SU-DHL-6 (cell line): ENCODE data around the gene ZCCHC4.

Experiments used
- H2AFZ ChIP-seq: fragments of 200-600 bp; sonication (generic); 2 replicates; pipeline ENCODE4 v1.6.1; 2014; ENCODE audit warnings: low read depth, mild to moderate bottlenecking, moderate library complexity, mixed read lengths, antibody characterized with exemption, low read length; ENCODE audit not compliant: severe bottlenecking
- H3F3A ChIP-seq: fragments of 200-600 bp; shearing (Covaris generic); 2 replicates; pipeline ENCODE4 v1.6.0; 2016; ENCODE audit warnings: antibody characterized with exemption, mild to moderate bottlenecking; ENCODE audit not compliant: insufficient read depth
- H3K27ac ChIP-seq: fragments of 200-600 bp; sonication (generic); 2 replicates; pipeline ENCODE4 v1.5.1; 2016; ENCODE audit warnings: low read depth, mild to moderate bottlenecking, low read length, moderate library complexity, mixed read lengths
- H3K27me3 ChIP-seq: fragments of 200-600 bp; sonication (generic), shearing (Covaris generic); 2 replicates; pipeline ENCODE4 v1.6.0; 2014; ENCODE audit warnings: mild to moderate bottlenecking, low read length
- H3K36me3 ChIP-seq: fragments of 200-600 bp; sonication (generic); 2 replicates; pipeline ENCODE4 v1.6.1; 2014; ENCODE audit warnings: mild to moderate bottlenecking, low read length, mixed read lengths
- H3K4me2 ChIP-seq: fragments of 300-600, 200-600 bp; shearing (Covaris generic), sonication (generic); 2 replicates; pipeline ENCODE4 v1.6.0; 2014; ENCODE audit warnings: low read length, low read depth, mild to moderate bottlenecking; ENCODE audit not compliant: poor library complexity, severe bottlenecking
- H3K4me3 ChIP-seq: fragments of 200-600 bp; sonication (generic); 2 replicates; pipeline ENCODE4 v1.5.1; 2014; ENCODE audit warnings: antibody characterized with exemption, low read length, mild to moderate bottlenecking, mixed read lengths; ENCODE audit not compliant: insufficient read depth, poor library complexity, severe bottlenecking
- H3K79me2 ChIP-seq: fragments of 200-600 bp; sonication (generic); 2 replicates; pipeline ENCODE4 v1.6.1; 2014; ENCODE audit warnings: mild to moderate bottlenecking, low read length, moderate library complexity; ENCODE audit not compliant: insufficient read depth
- H3K9ac ChIP-seq: fragments of 200-600 bp; sonication (generic); 2 replicates; pipeline ENCODE4 v1.7.0; 2014; ENCODE audit warnings: mild to moderate bottlenecking, low read length
- H3K9me2 ChIP-seq: fragments of 200-600 bp; sonication (generic); replicated peaks from 2 replicates; pipeline ENCODE4 v1.6.1; 2014; ENCODE audit warnings: low read length; ENCODE audit not compliant: insufficient read depth
- H3K9me3 ChIP-seq: fragments of 200-600 bp; sonication (generic); 2 replicates; pipeline ENCODE4 v1.6.1; 2014; ENCODE audit warnings: low read length, mixed read lengths; ENCODE audit not compliant: insufficient read depth
- H4K20me1 ChIP-seq: fragments of 200-600 bp; sonication (generic); 2 replicates; pipeline ENCODE4 v1.6.1; 2014; ENCODE audit warnings: low read depth, mild to moderate bottlenecking, antibody characterized with exemption, low read length, moderate library complexity, mixed read lengths
- EZH2phosphoT487 ChIP-seq: fragments of 200-600 bp; sonication (generic), shearing (Covaris generic); conservative IDR thresholded peaks from 2 replicates; pipeline ENCODE4 v1.6.1; 2018; ENCODE audit warnings: mild to moderate bottlenecking, antibody characterized with exemption, low read length, moderate library complexity, mixed read lengths
- TF ChIP-seq, protein P1 (sequence below): fragments of 200-600 bp; sonication (generic); IDR thresholded peaks from one replicate; pipeline ENCODE4 v1.5.1; 2017; ENCODE audit warnings: antibody characterized with exemption, mild to moderate bottlenecking, low read length, moderate library complexity; ENCODE audit not compliant: insufficient read depth, poor library complexity, severe bottlenecking

ZCCHC4 gene

GRCh38 chr4:25283948-25284347, 28.6 kb upstream of the ZCCHC4 start:
- H3K4me3 ChIP-seq, result no peak overlapping the region
- no peaks in the 10 kb centered on the region for H3K9me2 ChIP-seq
- no peaks in the 10 kb centered on the region for H4K20me1 ChIP-seq
- TF ChIP-seq EZH2phosphoT487, result no peak
- TF ChIP-seq, protein P1, sequence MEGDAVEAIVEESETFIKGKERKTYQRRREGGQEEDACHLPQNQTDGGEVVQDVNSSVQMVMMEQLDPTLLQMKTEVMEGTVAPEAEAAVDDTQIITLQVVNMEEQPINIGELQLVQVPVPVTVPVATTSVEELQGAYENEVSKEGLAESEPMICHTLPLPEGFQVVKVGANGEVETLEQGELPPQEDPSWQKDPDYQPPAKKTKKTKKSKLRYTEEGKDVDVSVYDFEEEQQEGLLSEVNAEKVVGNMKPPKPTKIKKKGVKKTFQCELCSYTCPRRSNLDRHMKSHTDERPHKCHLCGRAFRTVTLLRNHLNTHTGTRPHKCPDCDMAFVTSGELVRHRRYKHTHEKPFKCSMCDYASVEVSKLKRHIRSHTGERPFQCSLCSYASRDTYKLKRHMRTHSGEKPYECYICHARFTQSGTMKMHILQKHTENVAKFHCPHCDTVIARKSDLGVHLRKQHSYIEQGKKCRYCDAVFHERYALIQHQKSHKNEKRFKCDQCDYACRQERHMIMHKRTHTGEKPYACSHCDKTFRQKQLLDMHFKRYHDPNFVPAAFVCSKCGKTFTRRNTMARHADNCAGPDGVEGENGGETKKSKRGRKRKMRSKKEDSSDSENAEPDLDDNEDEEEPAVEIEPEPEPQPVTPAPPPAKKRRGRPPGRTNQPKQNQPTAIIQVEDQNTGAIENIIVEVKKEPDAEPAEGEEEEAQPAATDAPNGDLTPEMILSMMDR, result no peak
- H3K79me2 ChIP-seq, result no peaks in the 10 kb centered on the region
- H2AFZ ChIP-seq, result no peak overlapping the region
- no peak overlapping the region for H3K4me2 ChIP-seq
- H3K9me3 ChIP-seq, result no peaks in the 10 kb centered on the region
- 0 out of 2 replicates have a peak, but pooled peaks cover 4% of the 10 kb centered on the region for H3F3A ChIP-seq
- H3K9ac ChIP-seq, result no peak overlapping the region
- H3K36me3 ChIP-seq, result 0 out of 2 replicates have a peak, but pooled peaks cover 2% of the 10 kb centered on the region
- no peaks in the 10 kb centered on the region for H3K27me3 ChIP-seq
- H3K27ac ChIP-seq, result no peak overlapping the region

DNA sequence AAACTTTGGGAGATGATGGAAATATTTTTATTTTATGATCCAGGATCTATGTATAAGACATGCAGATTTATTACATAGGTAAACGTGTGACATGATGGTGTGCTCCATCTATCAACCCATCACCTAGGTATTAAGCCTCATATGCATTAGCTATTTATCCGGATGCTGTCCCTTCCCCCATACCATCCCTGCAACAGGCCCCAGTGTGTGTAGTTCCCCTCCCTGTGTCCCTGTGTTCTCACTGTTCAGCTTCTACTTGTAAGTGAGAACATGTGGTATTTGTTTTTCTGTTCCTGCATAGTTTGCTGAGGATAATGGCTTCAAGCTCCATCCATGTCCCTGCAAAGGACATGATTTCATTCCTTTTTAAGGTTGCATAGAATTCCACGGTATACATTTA, 28.1 kb upstream of the ZCCHC4 start:
- no peak overlapping the region for H3K9ac ChIP-seq

DNA sequence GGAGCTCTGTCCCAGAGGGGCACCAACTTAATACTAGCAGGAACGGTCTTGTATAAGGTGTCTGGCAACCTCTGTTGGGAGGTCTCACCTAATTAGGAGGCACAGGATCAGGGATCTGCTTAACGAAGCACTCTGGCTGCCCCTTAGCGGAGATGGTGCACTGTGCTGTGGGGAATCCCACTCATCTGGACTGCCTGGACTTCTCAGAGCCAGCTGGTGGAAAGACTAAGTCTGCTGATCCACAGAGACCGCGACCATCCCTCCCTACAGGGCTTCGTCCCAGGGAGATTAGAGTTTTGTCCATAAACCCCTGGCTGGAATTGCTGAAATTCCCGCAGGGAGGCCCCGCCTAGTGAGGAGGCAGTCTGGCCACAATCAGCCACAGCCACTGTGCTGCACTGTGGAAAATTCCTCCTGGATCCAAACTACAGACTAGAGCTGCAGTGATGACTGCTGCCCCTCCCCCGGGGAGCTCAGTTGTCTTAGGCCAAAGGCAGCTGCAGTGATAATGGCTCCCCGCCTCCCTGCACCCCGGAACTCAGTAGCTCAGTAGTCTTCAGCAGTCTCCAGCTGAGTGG, 22.0 kb upstream of the ZCCHC4 start:
- H3K36me3 ChIP-seq, result no peaks in the 10 kb centered on the region

More for the DNA sequence above, 28.1 kb upstream of the ZCCHC4 start:
- Histone ChIP-seq H4K20me1 (no peaks in the 10 kb centered on the region), H3K36me3 (0 out of 2 replicates have a peak, but pooled peaks cover 2% of the 10 kb centered on the region), H3K27me3 (no peaks in the 10 kb centered on the region), H3K9me3 (no peaks in the 10 kb centered on the region), H3K4me2 (no peak overlapping the region), H3K9me2 (no peaks in the 10 kb centered on the region), H3F3A (0 out of 2 replicates have a peak, but pooled peaks cover 4% of the 10 kb centered on the region), H3K4me3 (no peak overlapping the region), H3K27ac (no peak overlapping the region), H2AFZ (no peak overlapping the region), H3K79me2 (no peaks in the 10 kb centered on the region)
- TF ChIP-seq EZH2phosphoT487, result no peak
- TF ChIP-seq, protein P1, result no peak

More for the DNA sequence above, 22.0 kb upstream of the ZCCHC4 start:
- no peak overlapping the region for H2AFZ ChIP-seq
- no peak overlapping the region for H3K4me3 ChIP-seq
- H3K9me3 ChIP-seq, result no peaks in the 10 kb centered on the region
- H3K4me2 ChIP-seq, result no peak overlapping the region
- no peaks in the 10 kb centered on the region for H3K79me2 ChIP-seq
- H3F3A ChIP-seq, result no peaks in the 10 kb centered on the region
- no peaks in the 10 kb centered on the region for H3K9me2 ChIP-seq
- no peaks in the 10 kb centered on the region for H3K27me3 ChIP-seq
- H3K9ac ChIP-seq, result no peak overlapping the region
- H4K20me1 ChIP-seq, result no peaks in the 10 kb centered on the region
- TF ChIP-seq EZH2phosphoT487, result no peak
- TF ChIP-seq, protein P1, result no peak
- H3K27ac ChIP-seq, result no peak overlapping the region
